Fibroblast of skin of right biceps (primary cell): ENCODE measurements around the gene SRGAP2B.
A peak's percentile ranks its signal among the peaks of the same experiment; 100 is the strongest.
"Not testable (repeated sequence)": the region's sequence is repeated elsewhere in the genome, so short reads cannot be mapped to it uniquely, and the experiment has no call there.

Experiments used
- DNase-seq: peaks from one replicate; pipeline ENCODE4 v3.0.0-alpha.2; 2013

Gene SRGAP2B

DNA sequence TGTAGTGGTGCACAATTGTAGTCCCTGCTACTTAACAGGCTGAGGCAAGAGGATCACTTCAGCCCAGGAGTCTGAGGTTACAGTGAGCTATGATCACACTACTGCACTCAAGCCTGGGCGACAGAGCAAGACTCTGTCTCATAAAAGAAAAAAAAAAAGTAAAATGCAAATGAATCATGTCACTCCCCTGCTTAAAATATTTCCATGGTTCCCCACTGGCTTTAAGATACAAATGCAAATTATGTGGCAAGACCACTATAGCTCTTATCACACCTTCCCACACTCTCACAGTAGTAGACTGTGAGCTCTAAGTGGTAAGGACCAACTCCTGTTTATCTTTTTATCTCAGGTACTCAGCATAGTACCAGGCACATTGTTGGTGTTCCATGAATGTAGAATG lies 53.6 kb downstream of the SRGAP2B start:
- DNase-seq: not testable (repeated sequence)

GRCh38 chr1:145036019-145036418 lies 59.1 kb downstream of the SRGAP2B start:
- not testable (repeated sequence) for DNase-seq

DNA sequence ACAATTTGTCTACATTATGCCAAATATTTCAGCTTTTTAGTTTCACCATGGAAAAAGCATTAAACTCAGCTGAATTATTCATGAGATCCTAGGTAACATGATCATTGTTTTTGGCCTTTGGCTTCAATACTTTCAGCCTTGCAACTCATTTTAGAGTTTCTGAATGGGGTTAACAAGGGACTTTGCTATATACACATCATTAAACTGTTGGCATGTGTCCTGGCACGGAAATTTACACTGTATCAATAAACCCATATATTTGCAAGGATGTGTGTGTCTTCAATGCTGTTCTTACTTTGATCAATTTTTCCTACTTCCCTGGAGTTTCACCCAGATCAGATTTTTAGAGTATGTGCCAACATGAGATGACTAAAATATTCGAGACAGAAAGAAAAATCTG lies 61.6 kb downstream of the SRGAP2B start:
- not testable (repeated sequence) for DNase-seq

- DNase-seq: not testable (repeated sequence)
These were observed 67.9 kb downstream of the SRGAP2B start for GRCh38 chr1:145027251-145027650.

DNA sequence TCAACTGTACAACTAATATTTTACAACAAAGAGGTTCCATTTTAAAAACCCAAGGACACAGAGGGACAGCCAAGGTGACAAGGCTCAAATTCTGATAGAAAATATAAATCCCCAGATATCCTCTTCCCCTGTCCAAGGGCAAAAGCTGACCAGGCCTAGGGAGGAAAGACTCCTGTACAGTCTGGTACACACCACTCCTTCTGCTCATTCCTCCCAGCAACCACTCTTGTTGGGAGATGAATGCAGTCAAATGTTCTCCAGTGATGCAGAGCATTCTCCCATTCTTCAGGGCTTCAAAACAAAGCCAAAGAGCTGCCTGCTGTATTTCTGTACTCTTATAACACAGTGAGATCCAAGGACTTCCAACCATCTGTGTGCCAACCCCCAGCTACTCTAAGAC lies 69.8 kb downstream of the SRGAP2B start:
- DNase-seq: not testable (repeated sequence)

DNA sequence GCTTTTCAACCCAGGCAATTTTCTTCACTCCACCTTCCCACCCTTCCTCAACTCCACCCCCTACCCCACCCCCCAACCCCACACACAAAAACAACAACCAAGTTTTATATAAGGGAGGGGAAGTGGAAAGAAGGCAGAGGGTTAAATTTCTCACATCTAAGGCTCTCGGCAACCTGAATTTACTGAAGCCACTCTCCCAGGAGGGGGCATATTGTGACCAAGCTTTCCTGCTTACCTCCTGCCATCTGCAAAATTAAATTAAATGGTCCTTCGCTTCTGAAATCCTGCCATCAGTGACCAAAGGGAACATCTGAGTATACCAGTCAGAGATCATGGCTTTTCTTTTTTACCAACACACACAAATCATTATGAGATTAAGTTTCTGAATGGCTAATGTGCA lies 72.9 kb downstream of the SRGAP2B start:
- DNase-seq: not testable (repeated sequence)

- not testable (repeated sequence) for DNase-seq
These were observed 73.4 kb downstream of the SRGAP2B start for GRCh38 chr1:145021749-145022148.

GRCh38 chr1:145019709-145020108 lies 75.4 kb downstream of the SRGAP2B start:
- DNase-seq: not testable (repeated sequence)

- not testable (repeated sequence) for DNase-seq
These were observed 77.4 kb downstream of the SRGAP2B start for GRCh38 chr1:145017725-145018124.

DNA sequence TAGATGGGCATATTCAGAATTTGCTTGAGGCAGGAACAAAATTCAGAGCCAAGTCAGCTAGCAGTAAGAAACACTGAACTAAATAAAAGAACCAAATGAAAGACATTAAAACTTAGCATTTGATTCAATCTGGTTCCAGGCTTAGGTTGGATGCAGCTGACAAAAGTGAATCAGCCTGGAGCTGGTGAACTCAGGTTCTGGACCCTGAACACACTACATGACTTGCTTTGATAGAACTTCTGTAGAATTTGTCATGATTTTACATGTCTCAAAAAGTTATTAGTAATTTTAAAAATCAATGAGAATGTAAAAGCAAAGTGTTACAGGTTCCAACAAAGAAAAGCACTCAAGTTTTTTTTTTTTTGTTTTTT lies 78.7 kb downstream of the SRGAP2B start:
- DNase-seq: not testable (repeated sequence)

- DNase-seq: not testable (repeated sequence)
These were observed 79.2 kb downstream of the SRGAP2B start for GRCh38 chr1:145015744-145016491.

DNA sequence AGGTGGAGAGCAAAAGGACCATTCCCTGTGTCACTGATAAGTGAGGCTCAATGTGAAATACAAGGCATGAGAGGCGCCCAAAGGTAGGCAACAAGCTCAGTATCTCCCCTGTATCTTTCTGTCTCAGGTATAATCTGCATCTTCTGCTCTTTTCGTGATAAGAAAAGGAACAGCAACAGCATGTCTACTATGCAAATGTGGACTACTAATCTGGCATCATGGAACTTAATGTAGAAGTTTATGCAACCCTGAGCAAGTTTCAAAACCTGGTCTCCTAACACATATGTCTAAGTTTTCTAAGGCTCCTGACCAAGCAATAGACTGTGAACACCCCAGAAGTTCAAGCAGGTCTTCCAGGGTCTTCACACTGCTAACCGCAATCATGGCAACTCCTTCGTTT lies 81.8 kb downstream of the SRGAP2B start:
- not testable (repeated sequence) for DNase-seq

GRCh38 chr1:145011811-145012210 lies 83.3 kb downstream of the SRGAP2B start:
- not testable (repeated sequence) for DNase-seq

DNA sequence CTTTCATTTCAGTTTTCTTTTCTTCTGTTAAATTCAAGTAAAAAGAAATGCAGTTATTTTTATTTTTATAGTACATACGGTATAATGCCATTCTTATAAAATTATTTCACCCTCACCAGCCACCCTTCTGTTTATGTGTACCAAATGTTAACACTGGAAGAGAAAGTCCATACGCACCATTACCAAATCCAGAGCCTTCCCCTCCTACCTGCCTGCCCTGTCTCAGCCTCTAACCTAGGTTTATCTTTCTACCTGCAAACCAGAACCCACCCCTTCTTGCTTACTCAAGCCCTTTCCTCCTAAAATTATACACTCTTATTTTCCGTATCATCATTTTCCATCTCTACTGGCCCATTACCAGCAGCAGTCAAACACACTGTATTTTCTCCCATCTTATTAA lies 84.5 kb downstream of the SRGAP2B start:
- not testable (repeated sequence) for DNase-seq

GRCh38 chr1:145009928-145010327 lies 85.2 kb downstream of the SRGAP2B start:
- not testable (repeated sequence) for DNase-seq

GRCh38 chr1:145008388-145008787 lies 86.7 kb downstream of the SRGAP2B start:
- DNase-seq: not testable (repeated sequence)

- not testable (repeated sequence) for DNase-seq
These were observed 90.0 kb downstream of the SRGAP2B start for GRCh38 chr1:145005142-145005541.

GRCh38 chr1:145001381-145001780 lies 93.7 kb downstream of the SRGAP2B start:
- DNase-seq: not testable (repeated sequence)

DNA sequence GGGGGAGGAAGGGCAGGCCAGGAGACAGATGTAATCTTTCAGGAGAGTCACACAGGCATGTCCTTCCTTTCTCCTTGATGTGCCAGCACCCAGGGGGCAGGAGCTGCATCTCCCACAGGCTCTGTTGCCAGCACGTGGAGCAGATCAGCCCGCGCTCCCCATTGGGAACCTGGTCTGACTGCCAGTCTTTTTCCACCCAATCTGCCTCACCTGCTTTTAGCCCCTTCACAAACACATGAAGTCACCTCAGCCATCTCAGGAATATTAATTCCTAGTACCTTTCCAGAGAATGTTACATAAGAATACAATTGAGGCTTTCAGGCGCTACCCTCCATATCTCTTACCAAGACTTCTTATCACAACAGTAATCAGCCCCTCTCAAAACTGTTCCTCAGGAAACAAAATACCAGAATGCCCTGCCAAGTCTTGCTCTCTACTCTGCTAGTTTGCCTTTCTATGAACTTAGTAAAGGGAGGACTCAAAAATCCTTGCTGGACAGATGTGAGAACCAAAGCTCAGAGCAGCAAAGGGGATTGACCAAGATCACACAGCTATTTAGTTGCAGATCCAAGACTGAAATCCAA lies 94.3 kb downstream of the SRGAP2B start:
- DNase-seq: not testable (repeated sequence)

DNA sequence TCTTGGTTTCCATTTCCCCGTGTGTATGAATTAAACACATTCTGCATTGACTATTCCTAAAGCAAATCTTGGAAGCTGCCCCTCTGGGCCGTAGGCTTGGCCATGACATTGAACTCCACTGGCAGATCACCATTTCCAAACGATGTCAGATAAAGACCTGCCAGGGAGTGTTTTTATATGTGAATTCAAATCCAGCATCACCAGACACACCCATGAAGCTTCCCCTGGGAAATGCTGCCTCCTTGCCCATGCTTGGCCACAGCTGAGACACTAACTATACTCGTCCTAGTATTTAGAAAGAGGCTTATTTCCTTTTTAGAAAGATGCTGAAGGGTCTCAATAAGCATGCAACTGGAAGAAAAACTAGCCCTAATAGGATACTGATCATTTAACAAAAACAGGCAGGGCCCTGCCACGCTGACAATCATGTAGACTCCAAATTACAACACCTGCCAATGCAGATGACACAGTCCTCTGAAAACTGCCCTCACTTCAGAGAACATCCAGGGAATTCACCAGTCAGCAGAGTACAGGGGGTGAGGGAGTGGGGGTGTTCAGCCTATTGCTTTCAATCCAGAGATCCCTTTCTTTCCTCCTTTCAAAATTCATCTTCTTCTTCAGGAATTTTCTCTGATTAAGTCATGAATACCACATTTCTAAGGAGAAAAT lies 94.9 kb downstream of the SRGAP2B start:
- DNase-seq: not testable (repeated sequence)

DNA sequence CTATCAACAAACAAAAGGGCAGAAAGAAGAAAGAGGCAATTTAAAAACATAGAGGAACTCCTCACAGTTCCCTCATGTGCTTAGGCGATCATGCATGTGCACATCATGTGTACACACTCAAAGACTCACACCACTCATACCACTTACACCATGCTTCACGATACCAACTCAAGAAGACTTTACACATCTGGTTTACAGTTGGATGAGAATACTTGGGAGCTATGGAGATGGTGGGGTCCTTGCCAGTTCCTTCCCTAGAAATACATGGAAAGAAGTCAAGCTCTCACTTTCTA lies 96.2 kb downstream of the SRGAP2B start:
- DNase-seq: not testable (repeated sequence)

DNA sequence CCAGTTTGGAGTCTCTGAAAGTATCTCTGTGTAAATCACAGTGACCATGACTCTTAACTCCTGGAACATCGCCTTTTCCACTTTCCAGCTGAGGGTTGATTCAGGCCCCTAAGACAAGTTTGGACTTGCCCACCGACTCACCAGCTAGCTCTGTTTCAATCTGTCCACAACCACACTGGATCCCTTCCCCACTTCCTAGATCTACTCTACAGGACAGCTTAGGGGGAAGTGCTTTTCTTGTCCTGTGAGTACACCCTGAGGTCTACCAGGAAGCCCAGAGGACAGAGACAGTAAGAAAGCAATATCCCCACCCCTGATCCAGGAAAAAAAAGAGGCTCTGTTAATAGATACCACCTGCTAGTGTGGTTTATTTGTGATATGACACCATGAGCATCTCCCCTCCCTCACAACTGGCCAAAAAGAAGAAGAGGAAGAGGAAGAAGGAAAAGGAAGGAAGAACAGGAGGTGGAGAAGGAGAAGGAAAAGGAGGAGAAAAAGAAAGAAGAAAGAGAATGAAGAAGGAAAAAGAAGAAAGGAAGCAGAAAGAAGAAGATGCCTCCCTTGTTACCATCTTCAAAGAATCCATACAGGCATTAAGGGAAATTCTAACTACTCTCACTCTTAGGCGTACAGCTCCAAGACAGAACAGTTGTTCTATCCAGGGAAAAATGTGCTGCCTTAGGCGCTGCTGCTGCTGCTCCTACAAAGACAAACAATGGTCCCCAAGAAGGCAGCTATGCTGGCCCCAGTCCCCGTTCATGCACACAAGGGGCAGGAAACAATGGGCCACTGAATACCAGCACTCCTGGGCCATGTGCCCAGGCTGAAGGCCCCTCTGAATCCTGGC lies 96.8 kb downstream of the SRGAP2B start:
- DNase-seq: not testable (repeated sequence)

GRCh38 chr1:144995833-144996410 lies 99.2 kb downstream of the SRGAP2B start:
- peak; percentile 60 for DNase-seq
